Prostate gland (tissue), 2 donors: ENCODE results near the gene DOCK4. TPM values are rescaled to one million over a fixed set of nuclear protein-coding genes. Genes with fewer than 3 reads are reported as not detected.

Experiments
- DNase-seq: peaks from one replicate; pipeline ENCODE4 v3.0.0-alpha.2; 2019; ENCODE audit warnings: low spot score
- H3K27ac ChIP-seq, 2 donors: fragments of 200-600 bp; sonication (generic); 2 replicates each; pipeline ENCODE4 v1.5.1; 2017 to 2019
- H3K27me3 ChIP-seq: fragments of 200-600 bp; sonication (generic); replicated peaks from 2 replicates; pipeline ENCODE4 v1.5.1; 2019; ENCODE audit not compliant: insufficient read depth
- H3K36me3 ChIP-seq, 2 donors: fragments of 200-600 bp; sonication (generic); 1 replicate in 1 of 2; 2 replicates in 1 of 2; pipeline versions ENCODE4 v1.5.1 to v1.8.1; 2017 to 2019
- H3K4me1 ChIP-seq: fragments of 200-600 bp; sonication (generic); replicated peaks from 2 replicates; pipeline ENCODE4 v1.5.1; 2019
- H3K4me3 ChIP-seq, 2 donors: fragments of 200-600 bp; sonication (generic); 2 replicates each; pipeline ENCODE4 v1.5.1; 2017 to 2019
- H3K9me3 ChIP-seq: fragments of 200-600 bp; sonication (generic); 2 replicates; pipeline ENCODE4 v1.5.1; 2017
- CTCF ChIP-seq, 4 experiments: fragments of 200-600 bp in 2 of 4; fragments of 450-650 bp in 2 of 4; sonication (generic) in 2 of 4; IDR thresholded peaks; 1 replicate in 3 of 4; 2 replicates in 1 of 4; pipeline ENCODE4 v1.5.1; 2016 to 2019; ENCODE audit warnings: antibody characterized with exemption in 4 of 4, mild to moderate bottlenecking in 2 of 4, moderate library complexity in 2 of 4
- POLR2A ChIP-seq: fragments of 450-650 bp; IDR thresholded peaks from one replicate; pipeline ENCODE4 v1.6.1; 2016; ENCODE audit warnings: antibody characterized with exemption, mild to moderate bottlenecking
- POLR2AphosphoS5 ChIP-seq: sonication (generic); formaldehyde crosslinking; IDR thresholded peaks from one replicate; pipeline ENCODE4 v1.6.1; 2017; ENCODE audit warnings: antibody characterized with exemption
- WGBS: methylation state at CpG from one replicate; pipeline ENCODE4 v1.1.5; 2018; 5-methylcytosine and 5-hydroxymethylcytosine counted together
- intact Hi-C: fragments of 100-400 bp; cut with DNase I; formaldehyde crosslinking; loops from one replicate; pipeline ENCODE4 v1.14.2; 2022
- total RNA-seq, 2 donors: library from RNA; depleted of rRNA; stranded (reverse); fragments of >200 nt; gene quantifications; one replicate each; pipeline ENCODE4 v1.1.0, GENCODE V29; 2016

DOCK4 gene
- total RNA-seq, 2 donors from 2014 or later = 21.8 to 37.4 TPM

GRCh38 chr7:112145206-112145605 lies 61.0 kb downstream of the DOCK4 start:
- H3K27me3 ChIP-seq = no peaks in the 10 kb centered on the region
- TF ChIP-seq POLR2A (no peak), POLR2AphosphoS5 (no peak), CTCF (IDR thresholded peaks at IDR 0.05) (no peak)
- no peak for DNase-seq
- no peaks in the 10 kb centered on the region for H3K9me3 ChIP-seq
- no peak overlapping the region for H3K4me3 ChIP-seq
- no peak overlapping the region for H3K27ac ChIP-seq
- intact Hi-C loops = no loop called here
- H3K36me3 ChIP-seq = no peaks in the 10 kb centered on the region
- H3K4me1 ChIP-seq = no peaks in the 10 kb centered on the region
- 52% methylated on average over 5 of the region's 5 CpGs for WGBS

GRCh38 chr7:112144284-112145059 lies 61.7 kb downstream of the DOCK4 start:
- intact Hi-C loops = no loop called here
- DNase-seq = no peak
- no peak overlapping the region for H3K4me3 ChIP-seq
- WGBS = 75% methylated on average over 5 of the region's 5 CpGs
- H3K27me3 ChIP-seq = no peaks in the 10 kb centered on the region
- no peaks in the 10 kb centered on the region for H3K36me3 ChIP-seq
- no peak overlapping the region for H3K27ac ChIP-seq
- H3K9me3 ChIP-seq = no peaks in the 10 kb centered on the region
- no peaks in the 10 kb centered on the region for H3K4me1 ChIP-seq
- TF ChIP-seq CTCF (IDR thresholded peaks at IDR 0.05) (no peak), POLR2AphosphoS5 (no peak), POLR2A (no peak)

GRCh38 chr7:112143582-112143981 lies 62.6 kb downstream of the DOCK4 start:
- Histone ChIP-seq H3K27ac (no peak overlapping the region), H3K4me1 (no peaks in the 10 kb centered on the region), H3K36me3 (no peaks in the 10 kb centered on the region), H3K27me3 (no peaks in the 10 kb centered on the region), H3K4me3 (no peak overlapping the region), H3K9me3 (no peaks in the 10 kb centered on the region)
- TF ChIP-seq POLR2A (no peak), POLR2AphosphoS5 (no peak), CTCF (IDR thresholded peaks at IDR 0.05) (no peak)
- no peak for DNase-seq
- intact Hi-C loops = no loop called here
- WGBS = 78% methylated on average over 4 of the region's 4 CpGs

DNA sequence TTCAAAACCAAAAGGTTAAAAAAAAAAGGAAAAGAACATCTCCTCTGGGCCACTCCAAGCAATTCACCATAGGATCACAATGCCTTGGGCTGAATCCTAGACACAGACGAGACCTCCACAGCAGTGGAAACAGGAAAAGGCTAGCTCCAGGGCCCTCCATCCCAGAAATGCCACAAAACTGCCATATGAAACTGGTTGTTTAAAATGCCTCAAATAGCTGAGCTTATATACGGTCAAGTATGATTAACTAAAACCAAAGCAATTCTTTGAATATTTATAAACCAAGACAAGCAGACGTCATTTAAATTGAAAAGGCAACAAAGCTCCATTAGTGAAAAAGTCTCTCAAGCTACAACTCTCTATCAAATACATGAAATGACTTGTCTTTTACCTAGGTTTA lies 63.1 kb downstream of the DOCK4 start:
- intact Hi-C loops = no loop called here
- 86% methylated on average over 3 of the region's 3 CpGs for WGBS

More for the DNA sequence above, 63.1 kb downstream of the DOCK4 start:
- Histone ChIP-seq H3K4me3 (no peak overlapping the region), H3K9me3 (no peaks in the 10 kb centered on the region), H3K27ac (no peak overlapping the region), H3K27me3 (no peaks in the 10 kb centered on the region), H3K4me1 (no peaks in the 10 kb centered on the region), H3K36me3 (no peaks in the 10 kb centered on the region)
- TF ChIP-seq POLR2A (no peak), POLR2AphosphoS5 (no peak), CTCF (IDR thresholded peaks at IDR 0.05) (no peak)
- DNase-seq = no peak
